ENCODE results near the gene PAQR9. TPM values are rescaled to one million over a fixed set of nuclear protein-coding genes. Genes with fewer than 3 reads are reported as not detected.

The PAQR9 gene
- total RNA-seq, 1 experiment from 2014 or later, result 0.17 TPM

DNA sequence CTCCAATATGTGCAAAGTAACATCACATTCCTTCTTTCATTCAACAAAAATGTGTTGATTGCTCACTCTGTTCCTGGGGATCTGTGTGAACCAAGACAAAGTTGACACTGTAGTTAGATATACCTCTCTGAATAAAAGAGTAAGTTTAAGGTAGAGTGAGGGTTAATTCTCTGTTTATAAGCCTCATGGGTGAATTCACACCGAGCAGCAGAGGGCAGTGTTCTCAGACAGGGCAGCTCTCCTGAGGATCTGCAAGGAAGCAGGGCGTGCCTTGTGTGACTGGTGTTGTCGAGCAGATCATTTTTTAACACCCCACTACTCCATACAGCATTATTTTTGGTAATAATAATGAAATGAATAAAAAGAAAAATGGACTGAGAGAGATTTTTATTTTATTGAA is 34.4 kb downstream of the PAQR9 start:
- Histone ChIP-seq H3K27me3 (ENCODE audit: insufficient read depth, low read length) (no peaks in the 10 kb centered on the region), H3K79me2 (ENCODE audit: insufficient read depth, low read length) (no peaks in the 10 kb centered on the region), H3K4me3 (replicated peaks in 1 of 2; ENCODE audit: low read depth in 1 of 2, low read length in 2 of 2) (no peak overlapping the region), H4K20me1 (ENCODE audit: insufficient read depth) (no peaks in the 10 kb centered on the region), H3K9me2 (ENCODE audit: insufficient read depth) (no peaks in the 10 kb centered on the region), H3K36me3 (ENCODE audit: control insufficient read depth in 1 of 2, insufficient read depth in 2 of 2, low read length in 2 of 2) (no peaks in the 10 kb centered on the region), H3K9ac (ENCODE audit: low read length) (no peak overlapping the region), H3K4me1 (ENCODE audit: control insufficient read depth in 1 of 2, insufficient read depth in 2 of 2, low read length in 2 of 2) (peaks cover 0 to 4% of the 10 kb centered on the region in 2 experiments; a peak in 1 of 4 replicates), H2AFZ (ENCODE audit: low read depth, low read length, poor library complexity, severe bottlenecking) (peak overlapping the region; percentile 85), H3K9me3 (ENCODE audit: control insufficient read depth in 1 of 2, insufficient read depth in 1 of 2, low read depth in 1 of 2, low read length in 2 of 2) (peaks cover 0 to 3% of the 10 kb centered on the region in 2 experiments; a peak in 1 of 4 replicates), H3K4me2 (ENCODE audit: low read length) (peak overlapping the region; percentile 6; the same call in 1 of the 2 replicates), H3K27ac (ENCODE audit: low read depth, low read length) (no peak overlapping the region)
- BruUV-seq (replicated peaks), result no TSS peak
- ChIA-PET RAD21 (ENCODE audit: low non-redundant PET in 1 of 2, low total read pairs in 2 of 2, uncharacterized antibody in 2 of 2, unreplicated experiment in 2 of 2) (no interaction called here), POLR2A (no interaction called here), CTCF (interaction anchor here (0.8 to 1.3 kb wide), 4 partner anchors 9 to 100 kb away, joined by 3 to 4 read pairs (median 4); no protein-coding TSS in a partner anchor)
- ATAC-seq (peak; percentile 97), DNase-seq (ENCODE audit: low read depth, low spot score) (peak; percentile 62)
- TF ChIP-seq TCF7L2 (IDR thresholded peaks at IDR 0.05; ENCODE audit: borderline replicate concordance, extremely low read depth, insufficient read depth, insufficient read length), result no peak
- TF ChIP-seq, protein P1, sequence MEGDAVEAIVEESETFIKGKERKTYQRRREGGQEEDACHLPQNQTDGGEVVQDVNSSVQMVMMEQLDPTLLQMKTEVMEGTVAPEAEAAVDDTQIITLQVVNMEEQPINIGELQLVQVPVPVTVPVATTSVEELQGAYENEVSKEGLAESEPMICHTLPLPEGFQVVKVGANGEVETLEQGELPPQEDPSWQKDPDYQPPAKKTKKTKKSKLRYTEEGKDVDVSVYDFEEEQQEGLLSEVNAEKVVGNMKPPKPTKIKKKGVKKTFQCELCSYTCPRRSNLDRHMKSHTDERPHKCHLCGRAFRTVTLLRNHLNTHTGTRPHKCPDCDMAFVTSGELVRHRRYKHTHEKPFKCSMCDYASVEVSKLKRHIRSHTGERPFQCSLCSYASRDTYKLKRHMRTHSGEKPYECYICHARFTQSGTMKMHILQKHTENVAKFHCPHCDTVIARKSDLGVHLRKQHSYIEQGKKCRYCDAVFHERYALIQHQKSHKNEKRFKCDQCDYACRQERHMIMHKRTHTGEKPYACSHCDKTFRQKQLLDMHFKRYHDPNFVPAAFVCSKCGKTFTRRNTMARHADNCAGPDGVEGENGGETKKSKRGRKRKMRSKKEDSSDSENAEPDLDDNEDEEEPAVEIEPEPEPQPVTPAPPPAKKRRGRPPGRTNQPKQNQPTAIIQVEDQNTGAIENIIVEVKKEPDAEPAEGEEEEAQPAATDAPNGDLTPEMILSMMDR (IDR thresholded peaks at IDR 0.05 in 2 of 3, conservative IDR thresholded peaks at IDR 0.05 in 1 of 3; ENCODE audit: borderline replicate concordance in 1 of 3, insufficient read depth in 1 of 3, low read depth in 2 of 3, low read length in 2 of 3), result peak; percentile 71 to 83 (median 76)
- TF ChIP-seq RAD21 (IDR thresholded peaks at IDR 0.05; ENCODE audit: low read depth), result peak; percentile 70
- TF ChIP-seq, protein P2, sequence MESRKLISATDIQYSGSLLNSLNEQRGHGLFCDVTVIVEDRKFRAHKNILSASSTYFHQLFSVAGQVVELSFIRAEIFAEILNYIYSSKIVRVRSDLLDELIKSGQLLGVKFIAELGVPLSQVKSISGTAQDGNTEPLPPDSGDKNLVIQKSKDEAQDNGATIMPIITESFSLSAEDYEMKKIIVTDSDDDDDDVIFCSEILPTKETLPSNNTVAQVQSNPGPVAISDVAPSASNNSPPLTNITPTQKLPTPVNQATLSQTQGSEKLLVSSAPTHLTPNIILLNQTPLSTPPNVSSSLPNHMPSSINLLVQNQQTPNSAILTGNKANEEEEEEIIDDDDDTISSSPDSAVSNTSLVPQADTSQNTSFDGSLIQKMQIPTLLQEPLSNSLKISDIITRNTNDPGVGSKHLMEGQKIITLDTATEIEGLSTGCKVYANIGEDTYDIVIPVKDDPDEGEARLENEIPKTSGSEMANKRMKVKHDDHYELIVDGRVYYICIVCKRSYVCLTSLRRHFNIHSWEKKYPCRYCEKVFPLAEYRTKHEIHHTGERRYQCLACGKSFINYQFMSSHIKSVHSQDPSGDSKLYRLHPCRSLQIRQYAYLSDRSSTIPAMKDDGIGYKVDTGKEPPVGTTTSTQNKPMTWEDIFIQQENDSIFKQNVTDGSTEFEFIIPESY (IDR thresholded peaks at IDR 0.05; ENCODE audit: extremely low read depth, insufficient replicate concordance, low read length), result no peak
- 0 out of 2 replicates have a peak, but pooled peaks have one; percentile 65 for TF ChIP-seq CBX3 (IDR thresholded peaks at IDR 0.05; ENCODE audit: low read depth)
- TF ChIP-seq JUND (IDR thresholded peaks at IDR 0.05), result no peak
- intact Hi-C loops (cut with micrococcal nuclease), result loop anchor here (5.0 kb wide), 1 partner anchor 342 kb away; no protein-coding TSS in a partner anchor
